Endothelial cell of umbilical vein (primary cell): ENCODE data around the gene THY1. TPM values are rescaled to one million over a fixed set of nuclear protein-coding genes. Genes with fewer than 3 reads are reported as not detected.
A peak's percentile ranks its signal among the peaks of the same experiment; 100 is the strongest.

Experiments
- Bru-seq: library from RNA; stranded (reverse); fragments of 400-500 nt; gene quantifications from one replicate; lab custom pipeline; 2021; lab: Mats Ljungman, UMichigan
- BruChase-seq, 2 experiments: library from RNA; stranded (reverse); fragments of 400-500 nt; gene quantifications; one replicate each; lab custom pipeline; 2021; lab: Mats Ljungman, UMichigan
- BruUV-seq: library from RNA; stranded (reverse); fragments of 400-500 nt; replicated peaks from 2 replicates; lab custom pipeline; 2021; lab: Mats Ljungman, UMichigan
- CTCF ChIA-PET: fragments of 300-600, 350-600 bp; sonication (Branson Sonifier 250); formaldehyde crosslinking; loops from one replicate; lab custom pipeline; 2021; ENCODE audit warnings: antibody characterized with exemption, inconsistent platforms; lab: Charles Lee
- POLR2A ChIA-PET: fragments of 300-600, 350-600 bp; sonication (Branson Sonifier 250); formaldehyde crosslinking; loops from one replicate; lab custom pipeline; 2021; ENCODE audit warnings: antibody characterized with exemption, inconsistent platforms; lab: Charles Lee
- DNase-seq: peaks from one replicate; pipeline ENCODE4 v3.0.0-alpha.2; 2011; ENCODE audit warnings: low read depth, low spot score
- FAIRE-seq: peaks from 2 replicates; lab custom pipeline; 2011; peaks lifted over from hg19 to GRCh38; lab: Jason Lieb, UNC
- H2AFZ ChIP-seq: 2 replicates; pipeline ENCODE4 v1.6.0; 2012; ENCODE audit warnings: low read depth, low read length, control low read depth, inconsistent platforms
- H3K27ac ChIP-seq: 2 replicates; pipeline ENCODE4 v1.5.1; 2011; ENCODE audit warnings: low read depth, mild to moderate bottlenecking, control low read depth, low read length, moderate library complexity; ENCODE audit not compliant: insufficient read depth
- H3K27me3 ChIP-seq, 2 experiments: 2 replicates each; pipeline versions ENCODE4 v1.6.0 to v1.6.1; 2011; ENCODE audit warnings: low read length in 2 of 2, mixed read lengths in 1 of 2; ENCODE audit not compliant: control insufficient read depth in 2 of 2, insufficient read depth in 2 of 2
- H3K36me3 ChIP-seq, 2 experiments: 2 replicates in 1 of 2; 3 replicates in 1 of 2; pipeline ENCODE4 v1.5.1; 2011; ENCODE audit warnings: low read length in 2 of 2, mild to moderate bottlenecking in 1 of 2, moderate library complexity in 1 of 2; ENCODE audit not compliant: control insufficient read depth in 2 of 2, insufficient read depth in 2 of 2; ENCODE audit errors: extremely low read depth in 1 of 2
- H3K4me1 ChIP-seq: 3 replicates; pipeline ENCODE4 v1.5.1; 2011; ENCODE audit warnings: mild to moderate bottlenecking, low read length; ENCODE audit not compliant: control insufficient read depth, insufficient read depth; ENCODE audit errors: extremely low read depth
- H3K4me2 ChIP-seq: 2 replicates; pipeline ENCODE4 v1.6.1; 2011; ENCODE audit warnings: low read length, control low read depth, mixed read lengths; ENCODE audit not compliant: insufficient read depth
- H3K4me3 ChIP-seq, 3 experiments: fragments of 200-600 bp in 1 of 3; sonication (generic), shearing (Covaris generic) in 1 of 3; replicated peaks in 1 of 3; 2 replicates each; pipeline ENCODE4 v1.5.1; 2011 to 2016; ENCODE audit warnings: control low read depth in 3 of 3, low read length in 3 of 3, mild to moderate bottlenecking in 2 of 3, inconsistent platforms in 1 of 3, low read depth in 1 of 3, moderate library complexity in 1 of 3; ENCODE audit not compliant: insufficient read depth in 1 of 3
- H3K79me2 ChIP-seq: 2 replicates; pipeline ENCODE4 v1.6.0; 2012; ENCODE audit warnings: low read length, inconsistent platforms; ENCODE audit not compliant: control insufficient read depth, insufficient read depth
- H3K9ac ChIP-seq: replicated peaks from 2 replicates; pipeline ENCODE3; 2011; ENCODE audit warnings: low read length, control low read depth; ENCODE audit not compliant: insufficient read depth; ENCODE audit errors: extremely low read depth
- H3K9me1 ChIP-seq: replicated peaks from 3 replicates; pipeline ENCODE4 v1.6.0; 2011; ENCODE audit warnings: mild to moderate bottlenecking, low read length; ENCODE audit not compliant: control insufficient read depth, insufficient read depth; ENCODE audit errors: extremely low read depth
- H3K9me3 ChIP-seq: replicated peaks from 2 replicates; pipeline ENCODE4 v1.5.1; 2012; ENCODE audit warnings: low read length, inconsistent platforms; ENCODE audit not compliant: control insufficient read depth, insufficient read depth
- H4K20me1 ChIP-seq: replicated peaks from 2 replicates; pipeline ENCODE3; 2011; ENCODE audit warnings: mild to moderate bottlenecking, low read length; ENCODE audit not compliant: control insufficient read depth, insufficient read depth; ENCODE audit errors: extremely low read depth
- CTCF ChIP-seq, 2 donors: IDR thresholded peaks; 1 replicate in 1 of 2; 2 replicates in 1 of 2; pipeline ENCODE4 v1.5.1; 2011; ENCODE audit warnings: low read length in 2 of 2, mild to moderate bottlenecking in 2 of 2, moderate library complexity in 2 of 2, control low read depth in 1 of 2, inconsistent platforms in 1 of 2, low read depth in 1 of 2; ENCODE audit not compliant: insufficient read depth in 1 of 2; ENCODE audit errors: extremely low read depth in 1 of 2
- EZH2 ChIP-seq: IDR thresholded peaks from 2 replicates; pipeline ENCODE4 v1.6.1; 2012; ENCODE audit warnings: borderline replicate concordance, low read depth, mild to moderate bottlenecking, moderate library complexity, low read length, inconsistent platforms; ENCODE audit not compliant: severe bottlenecking
- FOS ChIP-seq: IDR thresholded peaks from 2 replicates; pipeline ENCODE4 v1.6.1; 2011; ENCODE audit warnings: mild to moderate bottlenecking, low read length, moderate library complexity, borderline replicate concordance; ENCODE audit not compliant: insufficient read depth
- GATA2 ChIP-seq: IDR thresholded peaks from 2 replicates; pipeline ENCODE4 v1.7.0; 2011; ENCODE audit warnings: low read depth, mild to moderate bottlenecking, moderate library complexity, mixed read lengths, low read length; ENCODE audit not compliant: insufficient read length, insufficient read depth
- JUN ChIP-seq: IDR thresholded peaks from 2 replicates; pipeline ENCODE4 v1.6.1; 2011; ENCODE audit warnings: borderline replicate concordance, low read depth; ENCODE audit not compliant: insufficient read length, insufficient read depth
- MAX ChIP-seq: IDR thresholded peaks from 2 replicates; pipeline ENCODE4 v1.6.1; 2011; ENCODE audit not compliant: insufficient read depth, insufficient read length
- MYC ChIP-seq: IDR thresholded peaks from one replicate; pipeline ENCODE4 v1.6.1; 2011; ENCODE audit warnings: mild to moderate bottlenecking, low read depth, low read length
- POLR2A ChIP-seq: IDR thresholded peaks from 2 replicates; pipeline ENCODE4 v1.6.1; 2012; ENCODE audit warnings: low read depth, mild to moderate bottlenecking, control low read depth, low read length
- POLR2AphosphoS5 ChIP-seq: IDR thresholded peaks from 2 replicates; pipeline ENCODE4 v1.6.1; 2012; ENCODE audit warnings: low read depth, mild to moderate bottlenecking, control low read depth, low read length, moderate library complexity; ENCODE audit not compliant: insufficient read depth
- dilution Hi-C: fragments of 300-500 bp; cut with MboI; formaldehyde crosslinking; loops from one replicate; pipeline ENCODE4 v1.15.0; 2019; ENCODE audit warnings: low sequenced_read_pairs; ENCODE audit not compliant: extremely low pct_ligation_motif_present
- intact Hi-C: fragments of 100-400 bp; cut with micrococcal nuclease; formaldehyde crosslinking; loops from one replicate; pipeline ENCODE4 v1.10.0; 2022
- long read RNA-seq: library from polyadenylated mRNA; stranded (forward); transcript quantifications from one replicate; pipeline ENCODE4 v2.0.0, GENCODE V29; 2021
- polyA minus RNA-seq, 3 experiments: library from RNA; depleted of rRNA, polyadenylated mRNA; stranded (reverse); fragments of >200 nt; gene quantifications; 1 replicate in 1 of 3; 2 replicates in 2 of 3; pipeline ENCODE4 v1.2.3, GENCODE V29; 2011
- polyA plus RNA-seq, 4 experiments: library from polyadenylated mRNA; depleted of rRNA in 3 of 4; stranded (reverse) in 3 of 4; unstranded in 1 of 4; fragments of >200 nt; gene quantifications; 2 replicates each; pipeline versions ENCODE4 v1.2.1 to v1.2.3, GENCODE V29; 2011 to 2012; ENCODE audit warnings: missing spikeins in 1 of 4
- total RNA-seq: library from RNA; stranded (reverse); gene quantifications from 2 replicates; pipeline ENCODE4 v1.2.3, GENCODE V29; 2021

Gene THY1
- total RNA-seq, result 0.75 TPM in 1 of 2 replicates, not detected in the other
- 1.4 and 3.1 TPM in 2 replicates for polyA plus RNA-seq
- 0.62 and 0.66 TPM in 2 replicates for polyA plus RNA-seq (2011; cell fraction: cytosol; rRNA removed)
- 0.17 and 0.41 TPM in 2 replicates for polyA plus RNA-seq (2011; cell fraction: nucleus; rRNA removed)
- polyA plus RNA-seq (2012), result not detected in 2 replicates
- 0.66 and 2.5 TPM in 2 replicates for polyA minus RNA-seq
- polyA minus RNA-seq (2011; cell fraction: cytosol; rRNA and poly(A)+ RNA removed), result not detected
- polyA minus RNA-seq (2011; cell fraction: nucleus; rRNA and poly(A)+ RNA removed), result not detected in 2 replicates
- Bru-seq, nascent RNA, result not detected
- percentile 10 among the genes with signal in this experiment for BruChase-seq, experiment 1, labeled RNA remaining after a 6-hour chase
- percentile 10 among the genes with signal in this experiment for BruChase-seq, experiment 2, labeled RNA remaining after a 2-hour chase
- long read RNA-seq, partial matches to known transcripts, result 0 of 2 reads
- long read RNA-seq, other reads (novel, unspliced or antisense), result 0 of 2 reads

- no peaks in the 10 kb centered on the region for H3K4me1 ChIP-seq
- no peaks in the 10 kb centered on the region for H3K9me3 ChIP-seq
- ChIA-PET CTCF (no interaction called here), POLR2A (no interaction called here)
- peaks cover 26 to 33% of the 10 kb centered on the region in 2 experiments for H3K27me3 ChIP-seq
- no peaks in the 10 kb centered on the region for H4K20me1 ChIP-seq
- dilution Hi-C loops, result no loop called here
- intact Hi-C loops, result no loop called here
- H3K4me2 ChIP-seq, result no peak within 1 kb of the TSS
- H3K79me2 ChIP-seq, result no peaks in the 10 kb centered on the region
- no peak within 1 kb of the TSS for H2AFZ ChIP-seq
- DNase-seq (no peak), FAIRE-seq (no peak)
- H3K4me3 ChIP-seq, result no peak within 1 kb of the TSS
- no peaks in the 10 kb centered on the region for H3K9me1 ChIP-seq
- no peak within 1 kb of the TSS for H3K27ac ChIP-seq
- no peaks in the 10 kb centered on the region for H3K36me3 ChIP-seq
- BruUV-seq, result no TSS peak
- TF ChIP-seq EZH2 (peak; percentile 5), GATA2 (no peak), POLR2AphosphoS5 (no peak)
- no peak within 1 kb of the TSS for H3K9ac ChIP-seq
Measured at GRCh38 chr11:119422809-119423508, at the start of gene THY1. TSS of gene THY1 (minus strand) at chr11:119423172. CDS start at chr11:119420905, 2,267 bp downstream.

- no TSS peak for BruUV-seq
- TF ChIP-seq GATA2 (no peak), FOS (no peak), POLR2A (no peak), POLR2AphosphoS5 (no peak), MYC (no peak), MAX (no peak), CTCF (IDR thresholded peaks at IDR 0.05; ENCODE audit: extremely low read depth in 1 of 2, insufficient read depth in 1 of 2, low read depth in 1 of 2, low read length in 2 of 2) (no peak), EZH2 (no peak), JUN (no peak)
- Histone ChIP-seq H3K27me3 (peaks cover 0 to 2% of the 10 kb centered on the region in 2 experiments), H3K27ac (no peak overlapping the region), H3K9ac (no peak overlapping the region), H3K79me2 (no peaks in the 10 kb centered on the region), H3K4me2 (no peak overlapping the region), H4K20me1 (no peaks in the 10 kb centered on the region), H3K9me3 (no peaks in the 10 kb centered on the region), H3K9me1 (no peaks in the 10 kb centered on the region), H3K36me3 (no peaks in the 10 kb centered on the region), H3K4me3 (no peak overlapping the region), H3K4me1 (no peaks in the 10 kb centered on the region), H2AFZ (no peak overlapping the region)
- DNase-seq, result no peak
- dilution Hi-C loops (no loop called here), intact Hi-C loops (no loop called here)
- FAIRE-seq, result no peak
- ChIA-PET CTCF (interaction anchor here (3.8 kb wide), 1 partner anchor 115 kb away, joined by 91 read pairs; no protein-coding TSS in a partner anchor), POLR2A (no interaction called here)
Measured at GRCh38 chr11:119472186-119472855, 49.3 kb upstream of the THY1 start.
